Stimulated activated naive CD4-positive, alpha-beta T cell treated with Interleukin-2 at 50 U/mL for 16 hours (primary cell): Measurements from ENCODE around the gene CABP5.
"Not testable (repeated sequence)": the region's sequence is repeated elsewhere in the genome, so short reads cannot be mapped to it uniquely, and the experiment has no call there.

Experiments
- DNase-seq: peaks from one replicate; lab custom pipeline; 2025; lab: John Stamatoyannopoulos, UW

The CABP5 gene

DNA sequence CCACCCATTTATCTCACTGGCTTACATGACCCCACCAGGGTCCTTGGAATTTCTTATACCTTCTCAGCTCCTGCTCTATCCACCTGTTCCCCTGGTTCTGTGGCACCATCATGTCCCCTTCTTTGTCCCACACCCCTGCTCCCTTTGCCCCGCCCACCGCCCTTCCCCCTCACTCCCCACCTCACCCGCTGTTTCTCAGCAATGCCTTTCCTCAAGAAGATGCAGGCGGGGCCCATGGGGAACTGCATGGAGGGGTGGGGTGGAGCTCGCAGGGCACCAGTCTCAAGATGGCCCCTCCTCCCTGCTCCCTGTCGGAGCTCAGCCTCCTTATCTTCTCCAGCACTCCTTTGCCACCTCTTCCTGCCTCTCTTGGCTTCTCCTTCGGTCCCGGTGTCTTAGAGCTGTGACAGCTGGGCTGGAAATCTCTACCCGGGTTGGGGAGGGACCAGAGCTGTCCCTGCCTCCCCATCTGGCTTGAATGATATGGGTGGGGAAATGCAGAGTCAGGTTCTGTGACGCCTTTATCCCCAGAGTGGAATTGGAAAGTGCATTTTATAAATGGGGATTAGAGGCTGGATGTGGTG is at the start of gene CABP5:
CABP5 (minus strand) TSS at position 405 of the 584 bp plus-strand sequence; CDS start at position 248, 157 bp downstream.
- no peak for DNase-seq

DNA sequence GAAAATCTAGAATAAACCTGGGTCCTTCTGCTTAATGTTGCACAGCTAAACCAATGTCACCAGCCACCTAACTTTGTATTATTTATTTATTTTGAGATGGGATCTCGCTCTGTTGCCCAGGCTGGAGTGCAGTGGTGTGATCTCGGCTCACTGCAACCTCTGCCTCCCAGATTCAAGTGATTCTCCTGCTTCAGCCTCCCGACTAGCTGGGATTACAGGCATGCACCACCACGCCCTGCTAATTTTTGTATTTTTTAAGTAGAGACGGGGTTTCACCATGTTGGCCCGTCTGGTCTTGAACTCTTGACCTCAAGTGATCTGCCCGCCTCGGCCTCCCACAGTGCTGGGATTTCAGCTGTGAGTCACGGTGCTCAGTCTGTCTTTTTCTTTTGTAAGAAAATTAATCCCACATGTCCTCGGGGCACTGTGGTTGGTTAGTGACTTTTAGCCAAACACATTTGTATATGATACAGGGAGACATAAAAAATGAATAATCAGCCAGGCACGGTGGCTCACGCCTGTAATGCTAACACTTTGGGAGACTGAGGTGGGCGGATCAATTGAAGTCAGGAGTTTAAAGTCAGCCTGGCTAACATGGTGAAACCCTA is 47.3 kb upstream of the CABP5 start:
- DNase-seq: not testable (repeated sequence)

DNA sequence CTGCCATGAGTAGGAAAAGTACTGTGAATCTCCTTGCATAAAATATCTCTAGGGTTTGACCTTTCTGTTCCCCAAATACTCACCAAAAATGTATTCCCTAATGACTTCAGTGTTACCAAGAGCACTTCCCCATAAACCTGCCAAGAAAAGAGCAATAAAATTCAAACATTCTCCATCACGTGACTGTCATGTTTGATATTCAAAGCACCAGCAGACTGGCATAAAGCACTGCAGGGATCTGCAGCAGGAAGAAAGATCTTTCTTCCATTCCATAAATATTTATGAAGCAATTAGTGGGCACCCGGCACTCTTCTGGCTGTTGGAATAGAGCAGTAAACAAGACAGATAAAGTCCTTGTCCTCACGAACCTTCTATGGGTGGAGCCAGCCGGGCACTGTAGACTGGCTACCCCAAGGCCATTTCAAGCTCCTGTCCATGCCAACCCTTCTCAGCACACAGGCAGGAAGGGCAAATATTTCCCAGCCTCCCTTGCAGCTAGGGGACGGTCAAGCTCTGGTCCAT is 46.5 kb upstream of the CABP5 start:
- no peak for DNase-seq

DNA sequence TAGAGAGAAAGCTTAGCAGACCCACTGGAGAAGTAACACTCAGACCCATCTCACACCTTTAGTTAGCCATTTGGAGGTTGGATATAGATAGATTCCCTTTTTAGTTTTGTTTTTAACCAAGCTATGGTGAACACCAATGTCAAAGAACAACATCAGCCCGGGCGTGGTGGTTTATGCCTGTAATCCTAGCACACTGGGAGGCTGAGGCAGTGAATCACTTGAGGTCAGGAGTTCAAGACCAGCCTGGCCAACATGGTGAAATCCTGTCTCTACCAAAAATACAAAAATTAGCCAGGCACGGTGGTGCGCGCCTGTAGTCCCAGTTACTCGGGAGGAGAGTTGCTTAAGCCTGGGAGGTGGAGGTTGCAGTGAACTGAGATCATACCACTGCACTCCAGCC is 45.1 kb upstream of the CABP5 start:
- not testable (repeated sequence) for DNase-seq

DNA sequence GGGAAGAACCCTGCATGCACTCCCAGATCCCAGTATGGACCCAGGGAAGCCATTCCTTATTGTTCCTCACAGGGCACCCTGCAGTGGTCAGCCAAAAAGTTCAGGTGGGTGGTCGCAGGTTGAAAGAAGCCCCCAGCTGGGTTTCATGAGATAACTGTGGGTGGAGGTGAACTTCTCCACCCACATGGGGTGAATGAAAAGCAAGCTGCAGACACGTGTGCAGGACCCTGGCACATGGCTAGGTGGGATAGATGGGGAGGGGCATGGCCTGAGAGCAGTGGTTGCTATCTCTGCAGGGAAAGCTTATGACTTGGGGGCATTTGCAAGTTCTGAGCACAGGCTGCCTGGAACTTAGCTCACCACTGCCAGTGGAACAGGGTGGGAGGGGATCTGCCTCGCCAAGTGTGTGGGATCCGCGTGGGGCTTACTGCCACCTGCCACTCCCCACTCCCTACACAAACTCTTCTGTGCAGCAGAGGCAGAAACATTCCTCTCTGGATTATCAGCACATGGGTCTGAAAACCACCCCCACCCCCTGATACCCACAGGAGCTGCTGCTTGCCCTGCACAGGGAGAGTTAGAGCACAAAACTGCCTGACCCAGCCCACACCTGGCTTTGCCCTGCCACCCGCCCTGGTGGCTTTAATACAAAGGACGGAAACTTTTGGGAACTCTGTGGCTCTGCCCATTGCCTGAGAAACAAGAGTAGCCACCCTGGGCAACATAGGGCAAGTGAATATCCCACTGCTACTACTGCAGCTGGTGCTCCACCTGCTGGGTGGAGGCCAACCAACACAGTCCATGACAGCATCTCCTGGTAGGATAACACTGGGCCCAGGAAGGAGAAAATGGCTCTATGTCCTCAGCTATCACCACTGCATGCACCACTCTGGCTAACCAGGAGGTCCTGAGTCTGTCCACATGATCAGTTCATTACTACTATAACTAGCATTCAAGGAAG is 42.3 kb upstream of the CABP5 start:
- no peak for DNase-seq

DNA sequence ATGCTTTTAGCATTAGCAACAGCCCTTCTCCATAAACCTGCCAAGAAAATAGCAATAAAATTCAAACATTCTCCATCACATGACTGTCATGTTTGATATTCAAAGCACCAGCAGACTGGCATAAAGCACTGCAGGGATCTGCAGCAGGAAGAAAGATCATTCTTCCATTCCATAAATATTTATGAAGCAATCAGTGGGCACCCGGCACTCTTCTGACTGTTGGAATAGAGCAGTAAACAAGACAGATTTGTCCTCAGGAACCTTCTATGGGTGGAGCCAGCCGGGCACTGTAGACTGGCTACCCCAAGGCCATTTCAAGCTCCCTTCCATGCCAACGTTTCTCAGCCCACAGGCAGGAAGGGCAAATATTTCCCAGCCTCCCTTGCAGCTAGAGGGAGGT is 41.2 kb upstream of the CABP5 start:
- DNase-seq: no peak

DNA sequence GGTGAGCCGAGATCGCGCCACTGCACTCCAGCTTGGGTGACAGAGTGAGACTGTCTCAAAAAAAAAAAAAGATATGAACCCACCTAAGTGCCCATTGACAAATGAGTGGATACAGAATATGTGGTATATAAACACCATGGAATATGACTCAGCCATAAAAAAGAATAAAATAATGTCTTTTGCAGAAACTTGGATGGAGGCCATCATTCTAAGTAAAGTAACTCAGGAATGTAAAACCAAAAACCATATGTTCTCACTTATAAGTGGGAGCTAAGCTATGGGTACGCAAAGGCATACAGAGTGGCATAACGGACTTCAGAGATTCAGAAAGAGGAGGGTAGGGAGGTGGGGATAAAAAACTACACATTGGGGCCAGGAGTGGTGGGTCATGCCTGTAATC is 37.2 kb upstream of the CABP5 start:
- no peak for DNase-seq

DNA sequence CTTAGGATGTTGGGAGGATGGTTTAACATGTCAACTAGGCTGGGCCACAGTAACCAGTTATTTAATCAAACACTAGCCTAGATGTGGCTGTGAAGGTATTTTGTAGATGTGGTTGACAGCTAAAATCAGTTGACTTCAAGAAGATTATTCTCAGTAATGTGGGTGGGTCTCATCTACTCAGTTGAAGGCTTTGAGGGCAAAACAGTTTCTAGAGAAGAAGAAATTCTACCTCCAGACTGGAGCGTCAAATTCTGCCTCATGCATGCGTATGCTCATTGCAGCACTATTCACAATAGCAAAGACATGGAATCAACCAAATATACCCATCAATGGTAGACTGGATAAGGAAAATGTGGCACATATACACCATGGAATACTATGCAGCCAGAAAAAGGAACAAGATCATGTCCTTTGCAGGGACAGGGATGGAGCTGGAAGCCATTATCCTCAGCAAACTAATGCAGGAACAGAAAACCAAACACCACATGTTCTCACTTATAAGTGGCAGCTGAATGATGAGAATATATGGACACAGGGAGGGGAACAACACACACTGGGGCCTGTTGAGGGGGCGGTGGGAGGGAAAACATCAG is 26.4 kb upstream of the CABP5 start:
- not testable (repeated sequence) for DNase-seq

DNA sequence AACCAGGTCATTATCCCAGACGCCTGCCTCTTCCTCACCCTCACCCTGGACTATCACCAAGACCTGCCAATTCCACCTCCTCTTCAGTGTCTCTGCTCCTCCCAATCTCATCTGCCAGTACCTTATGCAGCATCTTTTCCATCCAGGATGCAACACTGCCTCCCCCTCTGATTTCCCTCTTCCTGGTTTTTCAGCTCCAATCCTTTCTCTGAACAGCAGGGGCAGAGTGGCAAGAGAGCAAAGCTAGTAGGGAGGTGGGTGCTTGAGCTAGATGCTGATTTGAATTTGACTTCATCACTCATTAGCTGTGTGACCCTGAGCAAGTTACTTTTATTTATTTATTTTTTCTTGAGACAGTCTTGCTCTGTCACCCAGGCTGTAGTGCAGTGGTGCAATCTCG is 25.6 kb upstream of the CABP5 start:
- no peak for DNase-seq

DNA sequence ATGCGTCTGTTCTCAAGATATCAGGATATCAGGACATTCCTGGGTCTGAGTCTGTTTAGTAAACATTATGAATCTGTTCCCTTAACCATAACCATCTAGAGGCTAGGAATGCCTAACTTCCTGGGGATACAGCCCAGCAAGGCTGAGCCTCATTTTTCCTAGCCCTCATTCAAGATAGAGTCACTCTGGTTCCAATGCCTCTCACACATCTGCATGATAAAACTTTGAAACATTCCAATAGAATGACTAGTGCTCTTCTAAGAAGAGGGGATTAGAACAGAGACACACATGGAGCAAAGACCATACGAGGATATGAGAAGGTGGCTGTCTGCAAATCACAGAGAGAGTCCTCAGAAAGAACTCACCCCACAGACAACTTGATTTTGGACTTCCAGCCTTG is 20.6 kb upstream of the CABP5 start:
- no peak for DNase-seq

DNA sequence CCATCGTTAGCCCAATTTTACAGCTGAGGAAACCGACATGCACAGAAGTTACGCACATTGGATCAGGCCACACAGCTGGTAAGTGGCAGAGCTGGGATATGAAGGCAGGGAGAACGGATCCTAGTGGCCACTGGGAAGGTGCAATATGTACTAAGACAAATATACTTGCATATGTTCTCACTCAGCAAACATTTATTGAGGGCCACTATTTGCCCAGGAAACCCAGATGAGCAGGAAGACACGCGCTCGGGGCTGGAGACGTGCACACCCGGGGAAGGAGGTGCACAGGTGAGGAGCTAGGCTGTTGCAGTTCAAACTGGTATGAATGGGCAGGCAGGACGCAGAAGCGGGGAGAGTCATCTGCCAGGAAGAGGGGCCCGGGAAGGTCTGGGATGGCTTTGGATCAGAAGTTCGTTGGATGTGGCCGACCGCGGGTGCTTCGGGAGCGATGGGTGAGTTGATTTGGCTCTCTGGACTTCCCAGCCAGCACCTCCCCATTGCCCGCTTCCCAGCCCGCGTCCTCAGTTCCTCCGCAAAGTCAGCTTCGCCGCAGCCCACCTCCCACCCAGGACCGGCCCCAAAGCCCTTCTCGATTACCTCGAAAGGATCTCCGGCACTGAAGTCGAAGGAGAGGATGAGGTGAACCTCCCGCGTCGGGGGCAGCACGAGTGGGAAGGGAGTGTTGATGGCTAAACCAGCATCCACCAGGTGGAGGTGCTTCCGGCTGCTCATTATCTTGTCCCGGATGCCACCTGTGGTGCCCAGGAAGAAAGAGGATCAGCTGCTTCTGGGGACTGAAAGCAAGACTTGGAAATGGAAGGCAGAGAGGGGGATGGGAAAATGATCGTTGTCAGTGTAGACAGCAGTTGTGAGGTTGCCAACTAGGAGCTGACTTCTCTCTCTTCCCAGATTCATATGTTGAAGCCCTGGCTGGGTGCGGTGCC is 17.8 kb upstream of the CABP5 start:
- no peak for DNase-seq

DNA sequence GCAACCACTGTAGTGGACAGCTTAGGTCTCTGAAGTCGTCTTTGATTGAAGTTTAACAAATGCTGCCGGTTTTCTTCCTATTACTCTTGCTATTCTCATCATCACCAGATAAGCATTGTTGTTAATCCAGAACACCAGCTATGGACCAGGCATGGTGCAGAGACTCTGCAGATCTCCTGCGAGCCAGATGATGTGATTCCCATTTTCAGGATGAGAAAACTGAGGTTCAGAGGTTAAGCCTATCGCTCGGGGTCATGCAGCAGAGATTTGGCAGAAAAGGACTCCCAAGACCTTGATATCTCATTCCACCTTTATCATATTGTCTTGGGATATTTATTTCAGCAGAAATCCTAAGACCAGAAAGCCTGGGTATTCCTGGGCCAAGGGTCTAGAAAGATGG is 16.5 kb upstream of the CABP5 start:
- DNase-seq: no peak

DNA sequence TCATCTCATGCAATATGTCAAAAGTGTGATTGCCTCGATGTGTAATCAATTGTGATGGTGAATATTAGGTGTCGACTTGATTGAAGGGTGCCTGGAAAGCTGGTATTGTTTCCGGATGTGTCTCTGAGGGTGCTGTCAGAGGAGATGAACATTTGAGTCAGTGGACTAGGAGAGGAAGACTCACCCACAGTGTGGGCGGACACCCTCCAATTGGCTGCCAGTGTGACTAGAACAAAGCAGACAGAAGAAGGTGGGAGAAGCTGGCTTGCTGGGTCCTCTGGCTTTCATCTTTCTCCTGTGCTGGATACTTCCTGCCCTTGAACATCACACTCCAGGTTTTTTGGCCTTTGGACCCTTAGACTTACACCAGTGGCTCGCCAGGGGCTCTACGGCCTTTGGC is 15.5 kb upstream of the CABP5 start:
- no peak for DNase-seq

DNA sequence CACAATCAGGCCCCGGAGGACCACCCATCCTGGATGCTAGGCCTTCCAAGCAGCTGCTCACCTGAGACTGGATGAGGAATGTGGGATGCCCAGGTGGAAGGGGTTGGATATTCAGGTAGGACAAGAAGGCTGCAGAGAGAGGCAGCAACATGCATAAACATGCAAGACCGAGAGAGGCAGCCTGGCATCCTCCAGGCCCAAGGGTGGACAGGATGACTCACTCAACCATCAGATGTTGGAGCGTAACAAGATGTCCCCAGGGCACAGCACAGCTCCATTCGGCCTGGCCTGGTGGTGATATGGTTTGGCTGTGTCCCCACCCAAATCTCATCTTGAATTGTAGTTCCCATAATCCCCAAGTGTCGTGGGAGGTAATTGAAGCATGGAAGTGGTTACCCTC is 10.0 kb upstream of the CABP5 start:
- DNase-seq: no peak

DNA sequence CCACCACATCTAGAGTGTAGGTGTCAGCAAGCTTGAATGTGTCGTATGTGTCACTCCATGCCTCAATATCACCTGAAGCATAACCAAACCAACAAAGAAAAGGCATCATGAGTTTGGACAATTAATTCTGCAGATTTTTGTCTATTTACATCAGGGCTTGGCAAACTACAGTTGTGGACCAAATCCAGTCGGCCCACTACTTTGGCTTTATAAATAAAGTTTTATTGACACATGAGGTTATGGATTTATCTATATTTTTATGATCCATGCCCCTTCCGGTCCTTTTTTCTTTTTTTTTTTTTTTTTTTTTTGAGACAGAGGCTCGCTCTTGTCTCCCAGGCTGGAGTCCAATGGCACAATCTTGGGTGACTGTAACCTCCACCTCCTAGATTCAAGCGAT is 9.2 kb upstream of the CABP5 start:
- no peak for DNase-seq

DNA sequence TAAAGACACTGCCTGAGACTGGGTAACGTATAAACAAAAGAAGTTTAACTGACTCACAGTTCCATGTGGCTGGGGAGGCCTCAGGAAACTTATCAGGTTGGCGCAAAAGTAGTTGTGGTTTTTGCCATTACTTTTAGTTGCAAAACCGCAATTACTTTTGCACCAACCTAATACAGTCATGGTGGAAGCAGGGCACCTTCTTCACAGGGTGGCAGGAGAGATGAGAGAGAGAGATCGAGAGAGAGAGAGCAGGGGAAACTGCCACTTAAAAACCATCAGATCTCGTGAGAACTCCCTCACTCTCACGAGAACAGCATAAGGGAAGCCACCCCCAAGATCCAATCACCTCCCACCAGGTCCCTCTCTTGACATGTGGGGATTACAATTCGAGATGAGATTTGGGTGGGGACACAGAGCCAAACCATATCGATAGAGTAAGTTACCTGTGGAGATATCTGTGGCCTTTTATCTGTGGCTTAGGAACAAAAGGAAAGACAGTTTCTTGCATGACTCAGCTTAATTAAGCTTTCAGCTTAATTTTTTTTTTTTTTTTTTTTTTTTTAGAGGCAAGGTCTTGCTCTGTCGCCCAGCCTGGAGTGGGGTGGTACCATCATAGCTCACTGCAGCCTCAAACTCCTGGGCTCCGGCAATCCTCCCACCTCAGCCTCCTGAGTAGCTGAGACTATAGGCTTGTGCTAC is 7.6 kb upstream of the CABP5 start:
- no peak for DNase-seq

DNA sequence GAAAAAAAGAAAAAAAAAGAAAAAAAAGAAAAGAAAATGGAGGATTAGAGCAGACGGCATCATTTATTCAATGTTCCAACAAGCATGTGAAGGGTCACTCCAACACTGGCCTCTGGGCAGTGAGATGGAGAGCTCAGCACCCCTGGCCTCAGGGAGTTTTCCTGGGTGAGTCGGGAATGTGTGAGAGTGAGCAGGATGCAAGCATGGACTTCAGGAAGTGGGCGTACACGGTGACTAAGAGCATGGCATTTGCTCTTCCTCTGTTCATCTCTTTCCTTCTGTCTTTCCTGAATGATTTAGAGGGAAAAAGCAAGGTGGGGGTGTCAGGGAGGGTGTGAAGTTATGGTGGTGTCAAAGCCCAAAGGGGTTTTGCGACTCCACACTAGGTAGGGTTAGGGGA is 682 bp upstream of the CABP5 start:
- DNase-seq: no peak

DNA sequence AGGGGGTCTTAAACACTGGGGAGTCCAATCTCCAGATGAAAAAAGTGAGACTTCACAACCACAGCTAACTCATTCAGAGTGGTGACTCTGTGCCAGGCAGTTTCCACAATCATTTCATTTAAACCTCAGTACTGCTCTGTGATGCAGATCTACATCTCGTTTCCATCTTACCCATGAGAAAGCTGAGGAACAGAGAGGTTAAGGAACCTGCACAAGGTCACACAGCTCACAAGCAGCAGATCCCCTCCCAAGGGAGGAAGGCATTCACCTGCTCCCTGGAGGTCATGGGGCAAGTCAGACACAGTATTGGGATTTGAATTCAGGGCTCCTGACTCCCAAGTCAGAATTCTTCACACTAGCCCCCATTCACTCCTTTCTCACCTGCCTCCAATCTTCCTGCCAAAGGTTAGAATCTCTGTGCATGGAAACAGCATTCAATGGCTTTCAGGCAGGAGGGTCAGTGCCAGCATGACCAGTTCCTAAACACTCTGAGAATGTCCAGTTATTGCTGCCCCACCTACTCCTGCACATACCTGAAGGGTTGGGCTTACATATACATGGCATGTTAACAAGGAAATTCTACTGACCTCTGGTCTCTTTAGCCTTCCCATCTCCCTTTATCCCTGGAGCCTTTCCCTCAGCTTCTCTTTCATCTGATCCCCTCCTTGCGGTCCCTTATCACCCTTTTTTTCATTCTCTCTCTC is 1.9 kb downstream of the CABP5 start:
- no peak for DNase-seq

DNA sequence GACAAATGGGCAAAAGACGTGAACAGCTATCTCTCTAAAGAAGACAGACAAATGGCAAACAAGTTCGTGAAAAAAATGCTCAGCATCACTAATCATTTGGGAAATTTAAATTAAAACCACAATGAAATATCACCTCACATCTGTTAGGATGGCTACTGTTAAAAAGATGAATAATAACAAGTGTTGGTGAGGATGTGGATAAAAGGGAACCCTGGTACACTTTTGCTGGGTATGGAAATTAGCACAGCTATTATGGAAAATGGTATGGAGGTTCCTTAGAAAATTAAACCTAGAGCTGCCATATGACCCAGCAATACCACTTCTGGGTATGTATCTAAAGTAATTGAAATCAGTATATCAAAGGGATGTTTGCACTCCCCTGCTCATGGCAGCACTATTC is 7.1 kb downstream of the CABP5 start:
- DNase-seq: no peak

DNA sequence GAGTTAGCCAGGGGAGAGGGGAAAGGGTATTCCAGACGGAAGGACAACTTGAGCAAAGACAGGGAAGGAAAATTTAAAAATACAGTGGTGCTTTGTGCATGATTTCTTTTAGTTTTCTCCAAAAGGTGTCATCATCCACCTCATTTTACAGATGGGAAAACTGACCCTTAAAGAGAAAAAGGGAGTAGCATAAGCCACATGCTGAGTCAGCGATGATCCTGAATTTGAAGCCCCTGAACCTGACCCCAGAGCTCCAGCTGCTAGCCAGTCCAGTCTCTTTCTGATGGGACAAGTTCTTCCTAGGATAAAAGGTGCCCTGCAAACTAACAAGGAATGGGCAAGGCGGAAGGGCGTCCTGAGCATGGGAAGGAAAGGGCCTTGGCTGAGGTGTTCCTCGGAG is 10.3 kb downstream of the CABP5 start:
- no peak for DNase-seq
